DMS79 (cell line): ENCODE measurements around the gene ANKRD9.

Source experiments
- DNase-seq: peaks from one replicate; lab custom pipeline; 2025; lab: John Stamatoyannopoulos, UW

ANKRD9 gene

DNA sequence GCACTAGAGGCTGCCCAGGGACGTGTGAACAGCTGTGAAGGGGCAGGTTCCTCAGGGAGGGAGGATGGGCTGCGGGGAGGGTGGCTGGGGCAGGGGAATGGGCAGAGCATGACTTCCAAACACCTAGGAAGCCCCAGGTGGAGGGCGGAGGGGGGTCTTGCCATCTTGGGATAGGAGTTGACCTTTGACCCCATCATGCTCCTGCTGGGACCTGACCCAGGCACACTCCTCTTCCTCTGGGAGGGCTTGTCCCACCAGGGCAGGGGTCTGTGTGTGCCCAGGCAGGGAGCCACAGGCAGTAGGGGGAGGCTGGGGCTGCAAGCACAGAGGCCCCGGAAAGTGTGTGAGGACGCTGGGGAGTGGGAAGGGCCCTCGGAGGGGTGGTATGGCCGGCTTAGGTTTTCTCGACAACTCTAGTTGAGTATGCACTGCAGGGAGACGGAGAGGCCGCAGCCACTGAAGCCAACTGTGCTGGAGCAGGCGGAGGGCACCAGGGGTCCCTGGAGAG is 3.3 kb upstream of the ANKRD9 start:
- DNase-seq = no peak

DNA sequence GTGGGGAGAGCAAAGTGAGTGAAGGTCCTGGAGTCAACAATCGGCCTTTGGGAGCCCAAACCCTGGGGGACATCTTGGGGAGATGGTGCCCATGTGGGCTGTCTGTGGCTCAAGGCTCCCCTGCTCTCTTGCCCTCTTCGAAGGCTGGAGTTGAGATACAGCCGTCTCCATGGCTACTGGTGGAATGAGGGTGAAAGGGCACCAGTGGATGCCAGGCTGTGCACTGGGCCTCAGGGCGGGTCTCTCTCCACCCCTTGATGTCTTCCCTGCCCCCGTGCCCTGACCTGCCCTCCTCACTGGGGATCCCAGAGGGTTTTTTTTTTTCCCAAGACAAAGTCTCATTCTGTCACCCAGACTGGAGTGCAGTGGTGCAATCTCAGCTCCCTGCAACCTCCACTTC is 2.0 kb upstream of the ANKRD9 start:
- DNase-seq = no peak

GRCh38 chr14:102510616-102511520 is 1.3 kb upstream of the ANKRD9 start:
- no peak for DNase-seq

- DNase-seq = no peak
Measured at GRCh38 chr14:102508774-102509745, 516 bp downstream of the ANKRD9 start.

DNA sequence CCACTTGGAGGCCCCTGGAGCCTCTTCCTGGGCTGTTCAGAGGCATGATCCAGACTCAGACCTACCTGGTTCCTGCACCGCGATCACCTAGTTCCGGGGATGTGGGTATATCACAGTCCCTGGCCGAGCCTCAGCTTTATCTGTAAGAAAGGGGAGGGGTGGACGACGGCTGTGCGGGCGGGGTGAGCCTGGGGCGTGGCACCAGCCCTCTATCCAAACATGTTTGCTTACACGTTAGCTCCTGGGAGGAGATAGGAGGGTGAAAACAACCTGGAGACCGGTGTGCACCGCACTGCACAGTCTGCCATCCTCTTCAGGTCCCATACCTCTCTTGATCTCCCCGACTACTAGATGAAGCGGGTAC is 1.2 kb downstream of the ANKRD9 start:
- no peak for DNase-seq

DNA sequence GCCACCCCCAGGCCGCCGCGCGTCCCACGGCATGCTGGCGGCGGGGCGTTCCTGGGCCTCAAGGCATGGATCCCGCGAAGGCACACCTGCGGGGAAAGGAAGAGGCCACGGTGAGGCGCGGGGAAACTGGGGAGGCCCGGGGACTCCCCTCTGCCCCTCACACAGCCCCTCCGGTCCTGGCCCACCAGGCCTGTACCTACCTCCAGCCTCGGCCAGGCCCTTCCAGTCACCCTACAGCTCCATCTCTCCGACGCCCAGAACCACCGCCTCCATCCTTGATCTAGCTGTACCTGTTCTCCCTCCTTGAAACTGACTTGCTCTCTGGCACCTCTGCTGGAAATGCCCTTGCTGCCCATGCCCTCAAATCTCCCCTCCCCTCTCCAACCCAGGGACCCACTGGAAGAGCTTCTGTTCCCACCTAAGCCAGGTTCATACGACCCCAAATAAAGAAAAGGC is 1.7 kb downstream of the ANKRD9 start:
- DNase-seq = no peak

DNA sequence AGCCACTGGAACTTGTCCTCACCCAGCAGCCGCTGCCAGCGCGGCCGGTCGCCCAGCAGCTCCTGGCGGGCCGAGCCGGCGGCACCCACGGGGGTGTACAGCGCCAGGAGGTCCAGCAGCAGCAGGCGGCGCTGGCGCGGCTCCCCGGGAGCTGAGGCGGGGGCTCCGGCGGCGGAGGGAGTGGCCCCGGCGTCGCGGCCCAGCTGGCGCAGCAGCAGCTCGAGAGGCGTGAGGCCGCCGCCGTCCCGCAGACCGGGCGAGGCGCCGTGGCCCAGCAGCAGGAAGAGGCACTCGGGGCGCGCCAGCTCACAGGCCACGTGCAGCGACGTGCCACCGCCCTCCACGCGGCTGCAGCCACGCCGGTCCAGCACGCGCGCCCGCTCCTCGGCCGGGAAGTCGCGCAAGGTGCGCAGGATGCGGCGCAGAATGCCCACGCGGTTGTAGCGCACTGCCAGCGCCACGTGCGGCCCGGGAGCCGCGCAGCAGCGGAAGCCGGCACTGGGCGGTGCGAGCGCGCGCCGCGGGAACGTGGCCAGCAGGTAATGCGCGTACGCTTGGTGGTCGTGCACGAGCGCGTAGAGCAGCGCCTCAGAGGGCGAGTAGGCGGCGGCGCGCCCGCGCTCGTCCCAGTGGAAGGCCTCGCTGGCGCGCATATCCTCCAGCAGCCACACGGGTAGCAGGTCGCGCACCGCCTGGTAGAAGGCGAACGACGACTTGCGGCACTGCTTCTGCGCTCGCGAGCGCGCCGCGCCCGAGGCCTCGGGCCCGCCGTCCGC is 2.3 kb downstream of the ANKRD9 start:
- DNase-seq = no peak

DNA sequence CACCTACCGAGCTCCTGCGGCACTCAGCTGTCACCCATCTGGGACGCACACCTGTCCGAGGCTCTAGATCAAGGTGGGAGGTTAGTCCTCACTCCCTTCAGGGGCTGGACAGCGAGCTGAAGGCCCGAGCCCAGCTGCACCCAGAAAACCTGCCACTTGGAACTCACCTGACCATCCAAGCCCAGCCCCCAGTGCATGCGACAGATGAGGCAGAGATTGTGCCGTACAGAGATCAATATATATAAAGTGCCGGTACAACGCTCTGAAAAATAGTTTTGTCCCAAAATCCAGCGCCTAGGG is 3.0 kb downstream of the ANKRD9 start:
- DNase-seq = no peak

- no peak for DNase-seq
Measured at GRCh38 chr14:102505775-102506625, 3.6 kb downstream of the ANKRD9 start.

DNA sequence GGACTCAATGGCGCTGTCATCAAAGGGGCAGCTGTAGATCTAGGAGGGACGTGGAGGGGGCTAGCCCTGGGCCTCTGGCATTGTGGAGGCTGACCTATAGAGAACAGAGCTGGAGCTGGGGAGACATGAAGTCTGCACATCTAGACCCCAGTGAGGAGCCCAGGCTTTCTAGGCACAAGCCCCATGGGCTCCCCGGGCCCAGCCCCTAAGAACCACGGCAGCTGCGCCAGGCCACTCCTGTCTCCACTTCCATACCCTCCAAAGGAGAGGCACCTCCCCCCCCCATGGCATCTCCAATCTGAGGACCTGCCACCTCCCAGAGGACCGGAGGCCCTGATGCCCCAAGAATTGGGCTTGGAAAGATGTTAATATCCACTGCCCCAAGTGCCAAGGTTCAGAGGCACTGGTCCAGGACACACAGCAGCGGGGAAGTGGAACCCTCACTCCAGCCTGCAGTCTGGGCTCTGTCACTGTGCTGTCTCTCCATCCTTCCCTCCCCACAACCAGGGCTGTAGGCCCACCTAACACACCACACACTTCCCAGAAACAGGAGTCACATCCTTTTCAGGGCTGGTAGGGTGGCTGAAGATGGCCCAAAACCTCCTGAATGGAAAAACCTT is 4.5 kb downstream of the ANKRD9 start:
- DNase-seq = no peak

GRCh38 chr14:102504328-102504999 is 5.1 kb downstream of the ANKRD9 start:
- no peak for DNase-seq

GRCh38 chr14:102503641-102504327 is 5.8 kb downstream of the ANKRD9 start:
- no peak for DNase-seq

DNA sequence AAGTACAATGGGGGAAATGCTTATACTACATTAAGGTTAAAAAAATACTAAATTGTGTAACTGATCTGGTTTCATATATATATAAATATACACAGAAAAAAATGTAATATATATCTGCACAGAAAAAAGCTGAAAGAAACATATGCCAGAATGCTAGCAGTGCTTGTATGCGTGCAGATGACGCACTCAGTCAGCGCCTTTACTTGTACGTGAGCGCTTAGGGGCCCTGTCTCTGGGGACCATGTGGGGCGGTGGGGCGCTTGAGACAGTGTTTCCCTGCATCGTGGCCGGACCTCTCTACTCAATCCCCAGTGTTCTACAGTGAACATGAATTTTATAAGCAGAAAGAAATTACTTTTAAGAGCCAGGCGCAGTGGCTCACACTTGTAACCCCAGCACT is 7.0 kb downstream of the ANKRD9 start:
- no peak for DNase-seq

GRCh38 chr14:102501751-102502315 is 7.7 kb downstream of the ANKRD9 start:
- DNase-seq = no peak

DNA sequence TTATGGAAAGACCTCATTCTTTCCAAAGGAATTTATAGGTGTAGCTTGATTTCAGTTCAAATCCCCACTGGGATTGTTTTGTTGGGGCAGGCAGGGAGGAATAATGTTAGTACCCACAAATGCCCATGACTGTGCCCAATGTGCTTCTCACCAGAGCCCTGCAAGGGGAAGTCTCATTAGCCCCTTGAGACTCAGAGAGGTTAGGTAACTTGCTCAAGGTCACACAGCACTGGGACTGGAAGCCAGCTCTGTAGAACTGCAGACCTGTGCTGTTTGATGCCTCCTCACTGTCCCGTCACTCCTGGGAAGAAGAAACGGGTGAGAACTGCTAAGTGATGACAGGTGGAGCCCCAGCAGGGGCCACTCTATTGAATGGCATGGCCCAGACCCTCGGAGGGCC is 8.9 kb downstream of the ANKRD9 start:
- DNase-seq = no peak

- DNase-seq = no peak
Measured at GRCh38 chr14:102500158-102500662, 9.4 kb downstream of the ANKRD9 start.

GRCh38 chr14:102499401-102500157 is 10.0 kb downstream of the ANKRD9 start:
- DNase-seq = no peak

GRCh38 chr14:102498678-102499265 is 10.8 kb downstream of the ANKRD9 start:
- no peak for DNase-seq
